Measurements from ENCODE around the gene AUP1.

Gene AUP1

DNA sequence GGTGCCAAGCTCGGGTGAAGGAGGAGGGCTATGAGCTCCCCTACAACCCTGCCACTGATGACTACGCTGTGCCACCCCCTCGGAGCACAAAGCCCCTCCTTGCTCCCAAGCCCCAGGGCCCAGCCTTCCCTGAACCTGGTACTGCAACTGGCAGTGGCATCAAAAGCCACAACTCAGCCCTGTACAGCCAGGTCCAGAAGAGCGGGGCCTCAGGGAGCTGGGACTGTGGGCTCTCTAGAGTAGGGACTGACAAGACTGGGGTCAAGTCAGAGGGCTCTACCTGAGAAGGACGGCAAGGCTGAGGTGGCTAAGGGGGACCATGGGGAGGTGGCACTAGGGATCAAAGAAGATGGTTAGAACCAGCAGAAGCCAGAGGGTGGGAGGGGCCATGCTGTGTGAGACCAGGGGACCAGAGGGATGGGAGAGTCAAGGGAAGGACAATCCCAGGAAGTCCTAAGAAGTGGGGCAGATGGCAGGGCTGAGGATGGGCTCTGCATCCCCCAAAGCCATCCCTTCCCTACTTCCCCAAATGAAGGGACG is 27.4 kb upstream of the AUP1 start:
- no peak for DNase-seq

GRCh38 chr2:74556159-74556558 is 26.7 kb upstream of the AUP1 start:
- DNase-seq, result no peak

GRCh38 chr2:74555610-74556103 is 26.2 kb upstream of the AUP1 start:
- DNase-seq, result no peak

GRCh38 chr2:74554820-74555531 is 25.5 kb upstream of the AUP1 start:
- no peak for DNase-seq

- DNase-seq, result peak; percentile 87
Measured at GRCh38 chr2:74553892-74554819, 24.6 kb upstream of the AUP1 start, which contains the start of the genes DOK1 and LOXL3. DOK1 (plus strand) TSS chr2:74554720; CDS start chr2:74554755, 35 bp downstream. LOXL3 (minus strand) TSS chr2:74553942; CDS start chr2:74552634, 1,308 bp downstream.

DNA sequence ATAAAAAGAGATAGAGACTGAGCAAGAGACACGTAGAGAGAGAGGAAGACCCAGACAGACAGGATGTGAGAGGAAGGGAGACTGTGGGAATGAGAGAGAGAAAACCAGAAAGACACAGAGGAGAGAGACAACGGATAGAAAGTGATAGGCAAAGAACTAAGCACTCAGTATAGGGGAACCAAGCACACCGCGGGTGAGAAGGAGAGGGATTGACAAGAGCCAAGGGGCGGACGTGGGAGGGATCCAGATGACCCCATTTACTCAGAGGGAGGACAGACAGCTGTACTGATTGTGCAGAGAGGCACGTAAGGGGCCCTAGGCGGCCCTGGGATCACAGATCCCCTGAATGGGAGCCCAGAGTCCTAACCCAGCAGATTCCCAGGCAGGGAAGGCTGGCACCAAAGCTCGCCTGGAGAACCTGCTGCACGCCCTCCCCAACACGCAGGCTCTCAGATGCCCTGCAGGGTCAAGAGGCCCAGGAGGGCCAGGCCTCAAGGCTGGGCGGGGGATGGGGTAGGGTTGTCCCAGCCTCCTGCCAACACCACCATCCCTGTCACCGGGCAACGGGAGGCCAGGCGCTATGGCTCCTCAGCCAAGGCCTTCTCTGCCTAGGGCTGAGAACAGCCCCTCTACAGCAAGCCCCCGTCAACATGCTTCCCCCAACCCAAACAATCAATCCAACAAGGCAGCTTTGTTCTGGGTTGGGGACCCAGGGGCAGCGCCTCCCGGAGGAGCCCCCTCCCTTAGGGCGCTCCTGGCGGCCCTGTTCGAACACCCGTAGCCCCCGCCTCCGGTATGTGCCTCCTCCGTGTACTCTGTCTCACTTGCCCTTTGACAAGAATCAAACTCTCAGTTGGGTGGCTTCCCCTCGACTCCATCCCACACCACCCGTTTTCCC is 23.7 kb upstream of the AUP1 start:
- no peak for DNase-seq

GRCh38 chr2:74551942-74552913 is 22.7 kb upstream of the AUP1 start:
- no peak for DNase-seq

- DNase-seq, result no peak
Measured at GRCh38 chr2:74551530-74551929, 22.0 kb upstream of the AUP1 start.

GRCh38 chr2:74550231-74550630 is 20.7 kb upstream of the AUP1 start:
- DNase-seq, result no peak

GRCh38 chr2:74548900-74549826 is 19.7 kb upstream of the AUP1 start:
- DNase-seq, result peak; percentile 76

- no peak for DNase-seq
Measured at GRCh38 chr2:74548285-74548899, 18.9 kb upstream of the AUP1 start.

DNA sequence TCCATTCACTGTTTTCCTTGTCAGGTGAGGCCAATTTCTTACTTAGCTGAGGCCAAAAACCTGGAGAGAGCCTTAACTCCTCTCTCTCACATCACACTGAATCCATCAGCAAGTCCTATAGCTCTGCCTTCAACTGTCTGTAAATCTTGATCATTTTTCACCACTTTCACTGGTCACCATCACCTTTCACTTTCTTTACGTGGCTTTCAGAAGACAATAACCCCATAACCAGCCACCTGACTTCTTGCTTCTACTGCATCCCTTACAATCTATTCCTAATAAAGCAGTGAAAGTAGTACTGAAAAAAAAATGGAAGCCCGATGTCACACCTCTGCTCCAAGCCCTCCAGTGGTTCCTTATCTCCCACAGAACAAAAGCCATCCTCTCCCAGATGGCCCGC is 16.5 kb upstream of the AUP1 start:
- no peak for DNase-seq

GRCh38 chr2:74544634-74545033 is 15.1 kb upstream of the AUP1 start:
- no peak for DNase-seq

DNA sequence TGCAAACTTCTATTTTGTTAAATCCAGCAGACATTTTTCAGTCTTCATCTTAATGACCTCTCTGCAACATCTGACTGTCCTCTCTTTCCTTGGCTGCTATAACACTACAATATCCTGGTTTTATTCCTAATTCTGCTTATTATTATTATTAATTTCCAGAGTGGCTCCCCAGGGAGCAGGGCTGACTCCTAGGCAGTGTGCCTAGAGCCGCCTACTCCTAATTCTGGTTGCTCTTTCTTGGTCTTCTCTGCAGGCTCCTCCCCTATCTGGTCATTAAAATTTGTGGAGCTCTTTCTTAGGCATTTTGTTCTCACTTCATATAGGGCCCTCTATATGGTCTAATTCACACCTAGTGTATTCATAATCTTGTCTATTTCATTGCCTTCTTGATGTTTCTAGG is 13.5 kb upstream of the AUP1 start:
- no peak for DNase-seq

- no peak for DNase-seq
Measured at GRCh38 chr2:74540291-74540690, 10.8 kb upstream of the AUP1 start.

DNA sequence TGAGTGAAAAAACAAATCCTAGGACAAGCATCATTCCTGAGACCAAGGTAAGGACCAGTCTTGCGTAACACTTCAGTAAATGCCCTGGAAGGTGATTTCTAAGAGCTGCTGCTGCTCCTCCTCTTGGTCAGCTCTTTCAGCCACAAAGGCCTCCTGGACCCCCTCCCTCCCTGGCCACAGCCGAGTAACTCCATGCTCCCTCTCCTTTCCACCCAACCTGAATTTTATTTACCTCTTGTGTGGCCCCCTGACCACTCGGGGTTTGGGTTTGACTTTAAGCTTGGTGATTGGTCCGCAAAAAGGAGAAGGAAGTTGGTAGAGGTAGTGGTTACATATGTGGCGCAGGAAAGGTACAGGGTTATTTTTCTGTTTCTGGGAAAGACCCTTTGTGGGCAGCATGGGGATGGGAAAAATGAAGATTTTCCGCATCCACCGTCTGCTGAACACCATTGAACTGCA is 9.4 kb upstream of the AUP1 start:
- no peak for DNase-seq

DNA sequence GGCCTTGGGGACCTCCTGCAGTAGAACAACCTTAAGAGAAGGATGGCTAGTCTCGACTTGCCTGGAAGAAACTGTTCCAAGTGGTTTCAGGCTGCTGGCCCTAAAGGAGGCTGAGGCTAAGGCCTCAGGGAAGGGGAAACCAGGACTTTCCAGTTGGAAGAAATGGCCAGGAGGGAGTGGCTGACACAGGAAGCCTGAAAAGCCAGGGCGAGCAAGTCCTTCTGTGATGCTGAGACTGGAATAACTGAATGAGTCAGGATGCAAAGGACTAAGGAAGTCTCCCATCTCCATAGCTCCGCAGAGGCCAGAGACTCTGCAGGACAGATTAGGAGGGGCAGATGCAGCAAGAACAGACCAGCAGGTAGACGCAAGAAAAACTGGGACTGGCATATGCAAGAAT is 7.6 kb upstream of the AUP1 start:
- DNase-seq, result no peak

- no peak for DNase-seq
Measured at GRCh38 chr2:74536166-74536950, 6.9 kb upstream of the AUP1 start.

Data from NCI-H226 (cell line).